OCI-LY7 (cell line): Measurements from ENCODE around the gene PPP1R37. TPM values are rescaled to one million over a fixed set of nuclear protein-coding genes. Genes with fewer than 3 reads are reported as not detected.

Experiments used
- BruUV-seq: library from RNA; stranded (reverse); fragments of 400-500 nt; replicated peaks from 2 replicates; lab custom pipeline; 2021; lab: Mats Ljungman, UMichigan
- CTCF ChIA-PET: fragments of 300-600 bp; sonication (Branson Sonifier 250); formaldehyde crosslinking; loops from one replicate; lab custom pipeline; 2022; ENCODE audit warnings: antibody characterized with exemption; ENCODE audit not compliant: unreplicated experiment; lab: Charles Lee
- POLR2A ChIA-PET: fragments of 300-600 bp; sonication (Branson Sonifier 250); formaldehyde crosslinking; loops from one replicate; lab custom pipeline; 2022; ENCODE audit warnings: antibody characterized with exemption; lab: Charles Lee
- DNase-seq: peaks from one replicate; pipeline ENCODE4 v3.0.0-alpha.2; 2015; ENCODE audit warnings: low spot score
- H2AFZ ChIP-seq: fragments of 200-600 bp; sonication (generic), shearing (Covaris generic); 2 replicates; pipeline ENCODE4 v1.6.1; 2014; ENCODE audit warnings: mild to moderate bottlenecking, antibody characterized with exemption, low read length, moderate library complexity
- H3K27ac ChIP-seq: fragments of 200-600 bp; sonication (generic); 2 replicates; pipeline ENCODE4 v1.5.1; 2014; ENCODE audit warnings: mixed run types, low read depth, mild to moderate bottlenecking, moderate library complexity, low read length, inconsistent platforms; ENCODE audit not compliant: poor library complexity, severe bottlenecking
- H3K36me3 ChIP-seq: fragments of 200-600 bp; sonication (generic); 2 replicates; pipeline ENCODE4 v1.6.1; 2014; ENCODE audit warnings: mild to moderate bottlenecking, antibody characterized with exemption, low read length, moderate library complexity, mixed read lengths; ENCODE audit not compliant: insufficient read depth
- H3K4me1 ChIP-seq: fragments of 200-600 bp; sonication (generic); 2 replicates; pipeline ENCODE4 v1.5.1; 2014; ENCODE audit warnings: mild to moderate bottlenecking, low read length; ENCODE audit not compliant: insufficient read depth, poor library complexity, severe bottlenecking
- H3K4me2 ChIP-seq: fragments of 200-600 bp; sonication (generic); 2 replicates; pipeline ENCODE4 v1.6.1; 2014; ENCODE audit warnings: mild to moderate bottlenecking, low read length
- H3K4me3 ChIP-seq: fragments of 200-600 bp; sonication (generic); 2 replicates; pipeline ENCODE4 v1.5.1; 2014; ENCODE audit warnings: mild to moderate bottlenecking, low read depth, low read length; ENCODE audit not compliant: poor library complexity, severe bottlenecking
- H3K79me2 ChIP-seq: fragments of 200-600 bp; sonication (generic); 2 replicates; pipeline ENCODE4 v1.6.1; 2016; ENCODE audit warnings: low read depth, mild to moderate bottlenecking, low read length, moderate library complexity, mixed read lengths; ENCODE audit not compliant: insufficient read depth
- H3K9me2 ChIP-seq: fragments of 200-600 bp; sonication (generic); 2 replicates; pipeline ENCODE4 v1.6.1; 2016; ENCODE audit warnings: mild to moderate bottlenecking, low read length, mixed read lengths; ENCODE audit not compliant: insufficient read depth
- H3K9me3 ChIP-seq: fragments of 200-600 bp; sonication (generic); 2 replicates; pipeline ENCODE4 v1.6.1; 2014; ENCODE audit warnings: mild to moderate bottlenecking, mixed run types, low read length, mixed read lengths
- H4K20me1 ChIP-seq: fragments of 200-600 bp; sonication (generic); 2 replicates; pipeline ENCODE4 v1.6.1; 2014; ENCODE audit warnings: mild to moderate bottlenecking, antibody characterized with exemption, low read length, moderate library complexity, mixed read lengths; ENCODE audit not compliant: insufficient read depth
- EZH2phosphoT487 ChIP-seq: fragments of 200-600 bp; sonication (generic); IDR thresholded peaks from 2 replicates; pipeline ENCODE4 v1.6.1; 2018; ENCODE audit warnings: low read depth, borderline replicate concordance, mild to moderate bottlenecking, mixed run types, antibody characterized with exemption, low read length, moderate library complexity, mixed read lengths
- intact Hi-C: fragments of 100-400 bp; cut with micrococcal nuclease; formaldehyde crosslinking; loops from one replicate; pipeline ENCODE4 v1.10.0; 2022; ENCODE audit not compliant: unreplicated experiment
- total RNA-seq, 2 experiments: library from RNA; depleted of rRNA in 1 of 2; stranded (reverse); fragments of >200 nt in 1 of 2; shearing (Covaris generic) in 1 of 2; gene quantifications; 2 replicates each; pipeline ENCODE4 v1.2.3, GENCODE V29; 2014 to 2022
- TF ChIP-seq, protein P1 (sequence below): fragments of 200-600 bp; sonication (generic); conservative IDR thresholded peaks from 2 replicates; pipeline ENCODE4 v1.5.1; 2014; ENCODE audit warnings: mild to moderate bottlenecking, antibody characterized with exemption, low read length, moderate library complexity, mixed read lengths

The PPP1R37 gene
- total RNA-seq, 2 experiments from 2014 or later = 24.7 to 48.6 TPM

- Histone ChIP-seq H4K20me1 (peaks cover 5% of the 10 kb centered on the region; the same call in 1 of the 2 replicates), H3K4me3 (peak overlapping the region; percentile 85), H3K4me2 (peak overlapping the region; percentile 100), H3K4me1 (peaks cover 74% of the 10 kb centered on the region), H3K36me3 (peaks cover 50% of the 10 kb centered on the region), H3K79me2 (peaks cover 53% of the 10 kb centered on the region), H3K9me3 (no peaks in the 10 kb centered on the region), H3K27ac (peak overlapping the region; percentile 88), H3K9me2 (no peaks in the 10 kb centered on the region), H2AFZ (no peak overlapping the region)
- TF ChIP-seq EZH2phosphoT487 = no peak
- TF ChIP-seq, protein P1, sequence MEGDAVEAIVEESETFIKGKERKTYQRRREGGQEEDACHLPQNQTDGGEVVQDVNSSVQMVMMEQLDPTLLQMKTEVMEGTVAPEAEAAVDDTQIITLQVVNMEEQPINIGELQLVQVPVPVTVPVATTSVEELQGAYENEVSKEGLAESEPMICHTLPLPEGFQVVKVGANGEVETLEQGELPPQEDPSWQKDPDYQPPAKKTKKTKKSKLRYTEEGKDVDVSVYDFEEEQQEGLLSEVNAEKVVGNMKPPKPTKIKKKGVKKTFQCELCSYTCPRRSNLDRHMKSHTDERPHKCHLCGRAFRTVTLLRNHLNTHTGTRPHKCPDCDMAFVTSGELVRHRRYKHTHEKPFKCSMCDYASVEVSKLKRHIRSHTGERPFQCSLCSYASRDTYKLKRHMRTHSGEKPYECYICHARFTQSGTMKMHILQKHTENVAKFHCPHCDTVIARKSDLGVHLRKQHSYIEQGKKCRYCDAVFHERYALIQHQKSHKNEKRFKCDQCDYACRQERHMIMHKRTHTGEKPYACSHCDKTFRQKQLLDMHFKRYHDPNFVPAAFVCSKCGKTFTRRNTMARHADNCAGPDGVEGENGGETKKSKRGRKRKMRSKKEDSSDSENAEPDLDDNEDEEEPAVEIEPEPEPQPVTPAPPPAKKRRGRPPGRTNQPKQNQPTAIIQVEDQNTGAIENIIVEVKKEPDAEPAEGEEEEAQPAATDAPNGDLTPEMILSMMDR = no peak
- no TSS peak for BruUV-seq
- CTCF ChIA-PET = no interaction called here
- intact Hi-C loops = loop anchor here (2.0 to 5.0 kb wide), 4 partner anchors 59 to 323 kb away; no protein-coding TSS in a partner anchor
- POLR2A ChIA-PET = interaction anchor here (0.8 to 1.0 kb wide), 4 partner anchors 15 to 117 kb away, joined by 3 to 5 read pairs (median 4); no protein-coding TSS in a partner anchor
- peak; percentile 96 for DNase-seq
These were observed 17.5 kb upstream of the PPP1R37 start for GRCh38 chr19:45075301-45076028.

- POLR2A ChIA-PET = interaction anchor here (1.0 kb wide), 1 partner anchor 34 kb away, joined by 5 read pairs; no protein-coding TSS in a partner anchor
- Histone ChIP-seq H3K9me3 (no peaks in the 10 kb centered on the region), H3K4me2 (peak within 1 kb of the TSS; percentile 100), H3K9me2 (no peaks in the 10 kb centered on the region), H4K20me1 (0 out of 2 replicates have a peak, but pooled peaks cover 12% of the 10 kb centered on the region), H2AFZ (peak within 1 kb of the TSS; percentile 40; the same call in 1 of the 2 replicates), H3K4me3 (peak within 1 kb of the TSS; percentile 85), H3K4me1 (peaks cover 72% of the 10 kb centered on the region), H3K79me2 (peaks cover 61% of the 10 kb centered on the region), H3K36me3 (peaks cover 50% of the 10 kb centered on the region), H3K27ac (peak within 1 kb of the TSS; percentile 88)
- CTCF ChIA-PET = no interaction called here
- intact Hi-C loops = loop anchor here (5.0 kb wide), 2 partner anchors 79 to 324 kb away; no protein-coding TSS in a partner anchor
- BruUV-seq = TSS peak; percentile 48
- peak; percentile 92 for DNase-seq
- TF ChIP-seq, protein P1 = no peak
- TF ChIP-seq EZH2phosphoT487 = no peak
These were observed 16.7 kb upstream of the PPP1R37 start, which contains the start of gene ZNF296 for GRCh38 chr19:45076029-45076850. ZNF296 (minus strand) TSS chr19:45076478; CDS start chr19:45076373, 105 bp downstream.
